Activated CD4-positive, alpha-beta T cell treated with anti-CD3 and anti-CD28 coated beads for 1 hour (primary cell): ENCODE measurements around the gene RTN4RL1.
"Not testable (repeated sequence)": the region's sequence is repeated elsewhere in the genome, so short reads cannot be mapped to it uniquely, and the experiment has no call there.

Experiments
- DNase-seq: peaks from one replicate; pipeline ENCODE4 v3.0.0-alpha.2; 2020

Gene RTN4RL1

GRCh38 chr17:2023692-2024571 lies 1.2 kb downstream of the RTN4RL1 start:
- DNase-seq = no peak

- no peak for DNase-seq
These were observed 1.9 kb downstream of the RTN4RL1 start for GRCh38 chr17:2023256-2023655.

GRCh38 chr17:2022647-2023240 lies 2.4 kb downstream of the RTN4RL1 start:
- no peak for DNase-seq

DNA sequence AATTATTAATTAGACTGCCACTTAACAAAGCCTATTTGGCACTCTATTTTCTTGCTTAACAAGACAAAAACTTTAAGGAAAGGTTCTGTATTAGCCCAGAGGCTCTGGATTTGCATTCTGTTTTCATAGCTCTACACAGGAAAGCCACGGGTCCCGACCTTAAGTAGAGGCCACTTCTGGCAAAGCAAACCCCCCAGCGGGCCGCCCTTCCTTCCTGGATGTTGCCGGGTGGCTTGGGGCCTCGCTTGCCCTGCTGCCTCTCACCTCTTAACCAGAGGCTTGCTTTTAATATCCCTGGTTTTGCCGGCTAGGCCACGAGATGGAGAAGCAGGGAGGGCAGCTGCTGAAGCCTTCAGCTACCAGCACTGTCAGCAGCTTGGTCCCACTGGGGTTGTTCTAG lies 4.4 kb downstream of the RTN4RL1 start:
- no peak for DNase-seq

- no peak for DNase-seq
These were observed 5.4 kb downstream of the RTN4RL1 start for GRCh38 chr17:2019723-2020122.

- no peak for DNase-seq
These were observed 6.2 kb downstream of the RTN4RL1 start for GRCh38 chr17:2018716-2019510.

GRCh38 chr17:2017274-2017941 lies 7.7 kb downstream of the RTN4RL1 start:
- DNase-seq = no peak

- no peak for DNase-seq
These were observed 8.6 kb downstream of the RTN4RL1 start for GRCh38 chr17:2016494-2016893.

DNA sequence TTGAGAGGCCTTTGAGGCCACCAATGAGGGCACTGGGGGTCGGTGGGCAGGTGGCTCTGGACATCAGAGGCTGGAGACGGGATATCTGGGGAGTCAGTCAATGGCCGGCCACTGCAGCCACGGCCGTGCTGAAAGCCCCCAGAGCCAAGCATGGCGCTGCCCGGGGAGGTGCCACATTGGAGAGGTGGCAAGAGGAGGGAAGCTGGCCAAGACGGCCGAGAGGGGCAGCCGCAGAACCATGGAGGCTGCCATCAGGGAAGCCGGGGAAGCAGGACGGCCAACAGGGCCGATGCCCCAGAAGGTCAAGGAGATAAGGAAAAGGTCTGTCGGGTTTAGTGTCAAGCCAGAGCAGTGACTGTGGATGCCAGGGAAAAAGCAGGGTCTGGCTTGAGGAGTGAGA lies 9.8 kb downstream of the RTN4RL1 start:
- no peak for DNase-seq

- no peak for DNase-seq
These were observed 11.2 kb downstream of the RTN4RL1 start for GRCh38 chr17:2013994-2014317.

GRCh38 chr17:2013220-2013993 lies 11.7 kb downstream of the RTN4RL1 start:
- DNase-seq = not testable (repeated sequence)

- no peak for DNase-seq
These were observed 12.6 kb downstream of the RTN4RL1 start for GRCh38 chr17:2012499-2012898.

- DNase-seq = no peak
These were observed 13.4 kb downstream of the RTN4RL1 start for GRCh38 chr17:2011411-2012371.

DNA sequence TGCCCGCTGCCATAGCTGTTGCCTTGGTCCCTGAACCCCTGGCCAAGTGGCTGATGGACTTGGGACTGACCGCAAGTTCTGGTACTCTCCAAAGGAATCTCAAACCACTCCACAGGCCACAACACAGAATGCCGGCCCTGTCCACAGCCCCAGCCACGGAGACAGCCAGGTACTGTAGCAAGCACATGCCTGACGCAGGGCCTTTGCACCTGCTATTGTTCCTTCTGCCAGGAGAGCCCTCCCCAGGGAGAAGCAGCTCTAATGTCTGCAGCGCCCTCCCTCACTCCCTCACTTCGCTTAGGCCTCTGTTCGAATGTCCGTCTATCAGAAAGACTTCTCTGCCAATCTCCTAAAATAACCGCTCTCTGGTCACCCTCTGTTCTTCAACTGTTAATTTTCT lies 15.4 kb downstream of the RTN4RL1 start:
- DNase-seq = no peak

GRCh38 chr17:2008332-2009126 lies 16.6 kb downstream of the RTN4RL1 start:
- no peak for DNase-seq

- no peak for DNase-seq
These were observed 20.6 kb downstream of the RTN4RL1 start for GRCh38 chr17:2004435-2004952.

GRCh38 chr17:2003525-2003924 lies 21.6 kb downstream of the RTN4RL1 start:
- no peak for DNase-seq

DNA sequence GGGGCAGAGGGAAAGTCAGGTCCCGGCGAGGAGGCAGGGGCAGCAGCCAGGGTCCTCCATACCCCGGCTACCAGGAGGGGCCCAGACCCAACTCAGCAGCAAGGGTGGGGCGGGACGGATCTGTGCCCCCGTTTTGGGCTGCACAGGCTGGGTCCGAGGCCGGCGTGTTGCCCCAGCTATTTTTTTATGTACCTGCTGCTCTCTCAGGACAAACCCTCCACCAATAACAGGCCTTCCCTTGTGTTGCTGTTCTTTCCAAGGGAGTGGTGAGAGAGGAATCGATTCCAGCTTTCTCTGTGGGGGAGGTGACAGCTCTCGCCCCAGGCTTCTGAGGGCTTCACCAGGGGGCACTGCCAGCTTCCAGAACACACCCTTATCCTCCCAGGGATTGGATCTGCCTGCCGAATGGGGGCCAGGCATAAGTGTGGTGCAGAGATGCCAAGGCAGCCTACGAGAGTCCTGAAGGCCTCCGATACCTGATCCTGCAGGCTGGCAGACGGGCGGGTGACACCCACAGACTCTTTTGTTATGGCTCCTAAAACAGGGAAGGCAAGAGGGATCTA lies 22.3 kb downstream of the RTN4RL1 start:
- no peak for DNase-seq

DNA sequence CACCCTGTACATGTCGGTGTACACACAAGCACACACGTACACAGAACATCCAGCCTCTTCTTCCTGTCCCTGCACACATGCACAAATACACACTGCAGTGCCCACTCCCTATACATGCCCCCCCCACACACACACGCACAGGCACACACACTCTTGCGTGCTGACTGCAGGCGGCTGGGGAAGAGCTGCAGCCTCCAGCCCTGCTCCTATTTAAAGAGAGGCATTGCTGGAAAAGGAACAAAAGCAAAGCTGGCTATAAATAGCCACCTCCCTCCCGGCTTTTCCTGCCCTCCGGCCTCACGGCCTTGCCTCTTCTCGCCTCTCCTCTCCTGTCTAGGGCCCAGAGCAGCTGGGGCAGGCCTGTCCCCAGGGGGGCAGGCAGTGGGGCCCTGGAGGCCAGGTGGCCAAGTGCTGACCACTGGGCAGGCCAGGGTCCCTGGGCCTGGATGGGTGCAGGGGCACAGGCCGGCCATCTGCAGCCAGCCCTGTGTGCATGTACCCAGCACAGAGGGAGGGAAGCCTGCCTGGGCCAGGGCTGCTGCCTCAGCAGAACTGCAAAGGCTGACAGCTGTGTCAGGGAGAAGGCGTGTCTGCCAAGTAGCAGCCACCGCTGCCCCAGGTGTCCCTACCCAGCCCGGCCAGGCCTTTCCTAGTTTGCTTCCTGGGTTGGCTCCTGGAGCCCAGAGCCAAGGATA lies 25.4 kb downstream of the RTN4RL1 start:
- DNase-seq = no peak
